Smooth muscle cell of bladder (primary cell): ENCODE measurements around the gene C22orf23. TPM values are rescaled to one million over a fixed set of nuclear protein-coding genes. Genes with fewer than 3 reads are reported as not detected.

Experiments
- total RNA-seq: library from RNA; depleted of rRNA; stranded (reverse); fragments of >200 nt; gene quantifications from 2 replicates; pipeline ENCODE4 v1.2.3, GENCODE V29; 2014

The C22orf23 gene
- total RNA-seq = 0.14 and 0.28 TPM in 2 replicates

DNA sequence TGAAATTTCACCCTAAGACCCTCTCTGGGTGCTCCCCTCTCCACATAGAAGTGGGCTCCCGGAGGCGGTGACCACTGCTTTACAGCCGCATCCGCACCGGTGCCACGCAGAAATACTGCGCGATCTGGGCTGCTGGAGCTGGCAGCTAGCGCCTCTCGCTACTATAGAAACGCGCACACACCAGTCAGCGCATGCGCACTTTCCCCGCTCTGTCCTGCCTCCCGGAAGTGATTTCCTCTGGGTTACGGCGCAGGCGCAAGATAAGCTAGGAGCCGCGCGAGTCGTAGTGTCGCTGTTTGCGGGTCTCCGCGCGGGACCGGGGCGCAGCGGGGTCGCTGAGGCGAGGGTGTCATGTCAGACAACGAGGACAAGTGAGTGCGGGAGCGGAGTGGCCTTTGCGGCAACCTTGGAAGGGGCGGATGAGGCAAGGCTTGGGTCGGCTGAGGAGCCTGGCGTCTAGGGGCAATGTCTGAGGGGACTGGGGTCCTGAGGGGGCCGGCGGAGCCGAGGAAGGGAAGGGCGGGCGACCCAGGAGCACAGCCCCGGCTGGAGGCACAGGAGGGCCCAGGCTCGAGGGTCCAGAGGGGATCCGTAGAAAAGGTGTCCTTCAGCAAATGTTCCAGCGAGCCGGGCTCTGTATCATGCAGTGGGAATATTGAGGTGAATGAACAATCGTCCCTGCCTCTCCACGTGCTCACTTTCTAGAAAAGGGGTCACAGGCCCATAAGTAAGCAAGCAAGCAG is at the start of gene C22orf23, which contains the start of gene POLR2F:
Gene C22orf23 (minus strand): TSS at position 165 of the 743 bp plus-strand sequence. CDS start 452 bp downstream, outside the sequence.
Gene POLR2F (plus strand): TSS at position 263 of the 743 bp plus-strand sequence. CDS start 89 bp downstream, at position 352.

GRCh38 chr22:37983860-37984791 is 30.7 kb upstream of the C22orf23 start, which contains the start of gene SOX10:
Gene SOX10 (minus strand): TSS chr22:37984555. CDS start chr22:37983784, 771 bp downstream.

GRCh38 chr22:37905534-37906363 is 47.7 kb downstream of the C22orf23 start, which contains the start of gene MICALL1:
Gene MICALL1 (plus strand): TSS chr22:37906297. CDS start chr22:37906423, 126 bp downstream.

Other genes with a start within 250 kb of the C22orf23 start
- 33.9 and 40.1 TPM in 2 replicates for gene GCAT, start 145.7 kb downstream of the C22orf23 start, total RNA-seq
- gene GALR3, start 130.2 kb downstream of the C22orf23 start, total RNA-seq = 0.14 TPM in 1 of 2 replicates, not detected in the other
- gene ANKRD54, start 109.3 kb downstream of the C22orf23 start, total RNA-seq = 14.8 and 17.4 TPM in 2 replicates
- gene EIF3L, start 104.2 kb downstream of the C22orf23 start, total RNA-seq = 309 and 357 TPM in 2 replicates
- 11.5 and 13.8 TPM in 2 replicates for gene MICALL1, start 47.3 kb downstream of the C22orf23 start, total RNA-seq
- gene POLR2F, start 98 bp upstream of the C22orf23 start, total RNA-seq = 60.2 and 80.4 TPM in 2 replicates
- gene SOX10, start 31.0 kb upstream of the C22orf23 start, total RNA-seq = not detected in 2 replicates
- 5.7 and 7.3 TPM in 2 replicates for gene PICK1, start 103.8 kb upstream of the C22orf23 start, total RNA-seq
- 0.14 and 0.18 TPM in 2 replicates for gene SLC16A8, start 130.6 kb upstream of the C22orf23 start, total RNA-seq
- 0.28 and 0.46 TPM in 2 replicates for gene BAIAP2L2, start 157.1 kb upstream of the C22orf23 start, total RNA-seq
- gene PLA2G6, start 228.2 kb upstream of the C22orf23 start, total RNA-seq = 14.1 and 16.8 TPM in 2 replicates
- 10.5 and 19.9 TPM in 2 replicates for gene MAFF, start 248.4 kb upstream of the C22orf23 start, total RNA-seq